ENCODE data around the gene PAPOLB.
"Not testable (repeated sequence)": the region's sequence is repeated elsewhere in the genome, so short reads cannot be mapped to it uniquely, and the experiment has no call there.

The PAPOLB gene

GRCh38 chr7:4861673-4862072 lies at the start of gene PAPOLB:
Gene PAPOLB (minus strand): TSS chr7:4862030. CDS start chr7:4861810, 220 bp downstream.
- DNase-seq, result no peak

DNA sequence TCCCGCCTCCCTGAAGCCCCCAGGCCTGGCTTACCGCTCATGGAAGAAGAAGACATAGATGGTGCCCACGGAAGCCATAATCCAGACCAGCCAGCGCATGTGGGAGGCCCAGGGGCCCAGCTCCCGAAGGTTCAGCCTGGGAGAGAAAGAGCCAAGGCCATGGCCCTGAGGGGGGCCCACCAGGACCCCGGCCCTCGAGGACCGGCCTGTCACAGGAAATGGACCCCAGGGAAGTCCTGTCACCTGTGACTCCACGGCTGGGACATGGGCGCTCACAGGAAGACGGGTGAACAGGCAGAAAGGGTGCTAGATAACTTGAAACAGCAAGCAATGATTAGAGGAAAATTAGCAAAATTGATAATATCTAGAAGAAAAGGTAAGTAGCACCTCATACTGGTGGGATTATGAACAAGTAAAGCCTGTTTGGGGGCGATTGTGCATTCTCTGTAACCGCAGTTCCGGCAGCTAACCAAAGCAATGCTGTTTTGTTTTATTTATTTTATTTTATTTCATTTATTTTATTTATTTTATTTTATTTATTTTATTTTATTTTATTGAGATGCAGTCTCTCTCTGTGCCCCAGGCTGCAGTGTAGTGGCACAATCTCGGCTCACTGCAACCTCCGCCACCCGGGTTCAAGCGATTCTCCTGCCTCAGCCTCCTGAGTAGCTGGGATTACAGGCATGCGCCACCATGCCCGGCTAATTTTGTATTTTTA lies 49.4 kb upstream of the PAPOLB start:
- DNase-seq, result no peak

GRCh38 chr7:4906682-4907081 lies 44.9 kb upstream of the PAPOLB start:
- no peak for DNase-seq

DNA sequence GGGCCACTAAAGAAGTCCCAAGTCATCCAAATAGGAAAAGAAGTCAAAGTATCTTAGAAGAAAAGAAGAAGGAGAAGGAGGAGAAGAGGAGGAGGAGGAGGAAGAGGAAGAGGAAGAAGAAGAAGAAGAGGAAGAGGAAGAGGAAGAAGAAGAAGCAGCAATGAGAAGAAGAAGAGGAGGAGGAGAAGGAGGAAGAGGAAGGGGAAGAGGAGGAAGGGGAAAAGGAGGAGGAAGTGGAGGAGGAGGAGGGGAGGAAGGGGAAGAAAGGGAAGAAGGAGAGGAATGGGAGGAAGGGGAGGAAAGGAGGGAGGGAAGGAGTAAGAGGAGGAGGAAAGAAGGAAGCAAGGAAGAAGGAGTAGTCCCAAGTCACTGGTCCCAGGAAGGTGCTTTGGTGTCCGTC lies 43.3 kb upstream of the PAPOLB start:
- no peak for DNase-seq

GRCh38 chr7:4904346-4904745 lies 42.5 kb upstream of the PAPOLB start:
- DNase-seq, result no peak

GRCh38 chr7:4895766-4896165 lies 33.9 kb upstream of the PAPOLB start:
- DNase-seq, result no peak

GRCh38 chr7:4894482-4894881 lies 32.7 kb upstream of the PAPOLB start:
- no peak for DNase-seq

DNA sequence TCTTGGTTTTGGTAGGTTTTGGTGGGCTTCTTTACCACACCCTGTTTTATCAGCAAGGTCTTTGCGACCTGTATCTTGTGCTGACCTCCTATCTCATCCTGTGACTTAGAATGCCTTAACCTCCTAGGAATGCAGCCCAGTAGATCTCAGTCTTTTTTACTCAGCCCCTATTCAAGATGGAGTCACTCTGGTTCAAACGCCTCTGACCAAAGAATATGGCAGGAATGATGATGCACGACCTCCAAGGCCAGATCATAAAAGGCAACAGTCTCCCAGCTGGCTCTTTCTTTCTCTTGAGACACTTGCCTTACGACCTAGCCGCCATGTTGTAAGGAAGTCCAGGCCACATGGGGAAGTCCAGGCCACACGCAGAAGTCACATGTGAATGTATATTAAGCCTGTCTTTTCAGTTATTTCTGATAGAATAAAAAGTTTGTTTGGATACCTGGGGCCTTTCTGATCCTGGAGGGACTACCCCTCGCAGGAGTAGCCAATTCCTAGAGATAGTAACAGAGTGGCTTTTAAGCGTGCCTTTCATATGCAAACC lies 32.2 kb upstream of the PAPOLB start:
- no peak for DNase-seq

DNA sequence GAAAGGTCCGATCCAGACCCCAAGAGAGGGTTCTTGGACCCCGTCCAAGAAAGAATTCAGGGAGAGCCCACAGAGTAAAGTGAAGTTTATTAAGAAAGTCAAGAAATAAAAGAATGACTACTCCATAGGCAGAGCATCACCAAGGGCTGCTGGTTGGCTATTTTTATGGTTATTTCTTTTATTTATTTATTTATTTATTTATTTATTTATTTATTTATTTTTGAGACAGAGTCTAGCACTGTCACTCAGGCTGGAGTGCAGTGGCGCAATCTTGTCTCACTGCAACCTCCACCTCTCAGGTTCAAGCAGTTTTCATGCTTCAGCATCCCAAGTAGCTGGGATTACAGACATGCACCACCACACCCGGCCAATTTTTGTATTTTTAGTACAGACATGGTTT lies 31.4 kb upstream of the PAPOLB start:
- DNase-seq, result not testable (repeated sequence)

- not testable (repeated sequence) for DNase-seq
These were observed 29.7 kb upstream of the PAPOLB start for GRCh38 chr7:4891522-4891921.

- DNase-seq, result no peak
These were observed 27.9 kb upstream of the PAPOLB start for GRCh38 chr7:4889682-4890081.

DNA sequence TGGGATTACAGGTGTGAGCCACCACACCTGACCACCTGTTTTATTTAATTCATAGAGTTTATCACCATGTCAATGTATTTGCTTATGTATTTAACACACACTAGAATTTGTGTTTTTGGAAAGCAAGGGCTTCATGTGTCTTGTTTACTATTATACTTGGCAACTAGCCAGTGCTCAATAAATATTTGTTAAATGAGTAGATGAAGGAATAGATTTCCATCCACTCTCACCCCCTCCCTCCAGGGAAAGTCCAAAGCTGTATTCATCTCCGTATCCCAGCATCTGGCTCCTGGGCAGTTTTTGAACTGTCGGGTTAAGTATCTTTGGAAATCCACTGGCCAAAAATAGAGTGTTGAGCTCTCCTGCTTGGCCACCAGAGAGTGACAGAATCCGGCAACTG lies 26.3 kb upstream of the PAPOLB start:
- DNase-seq, result no peak

DNA sequence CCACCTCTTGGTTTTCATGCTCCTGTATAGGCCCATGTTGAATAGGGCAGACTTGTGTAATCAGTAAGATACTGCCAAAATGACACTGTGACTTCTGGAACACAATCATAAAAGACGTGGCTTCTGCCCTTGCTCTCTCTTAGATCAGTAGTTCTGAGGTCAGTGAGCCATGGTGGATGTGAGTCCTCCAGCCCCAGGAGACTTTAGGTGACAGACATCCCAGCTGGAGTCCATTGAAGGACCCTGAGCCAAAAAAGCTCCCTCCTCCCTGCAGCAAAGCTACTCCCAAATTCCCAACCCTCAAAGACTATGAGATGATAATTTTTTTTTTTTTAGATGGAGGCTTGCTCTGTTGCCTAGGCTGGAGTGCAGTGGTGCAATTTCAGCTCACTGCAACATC lies 24.8 kb upstream of the PAPOLB start:
- no peak for DNase-seq

DNA sequence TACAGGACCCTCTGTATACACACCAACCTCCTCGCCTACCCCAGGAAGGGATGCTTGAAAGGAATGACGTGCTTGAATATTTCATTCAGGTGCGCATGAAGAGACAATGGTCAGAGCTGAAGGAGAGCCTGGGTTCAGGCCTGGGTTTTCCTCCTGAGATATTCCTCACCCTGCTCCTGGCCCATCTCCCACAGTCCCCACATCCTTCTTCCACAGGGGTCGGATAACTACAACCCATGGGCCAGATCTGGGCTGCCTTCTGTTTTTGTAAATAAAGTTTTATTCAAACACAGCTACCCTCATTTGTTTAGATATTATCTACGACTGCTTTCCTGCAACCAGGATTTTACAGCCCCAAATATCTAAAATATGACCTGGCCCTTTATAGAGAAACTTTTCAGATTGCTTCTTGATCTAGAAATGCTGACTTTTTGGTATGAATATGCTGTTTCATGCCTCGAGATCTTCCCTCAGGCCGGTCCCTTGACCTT lies 23.5 kb upstream of the PAPOLB start:
- DNase-seq, result no peak

DNA sequence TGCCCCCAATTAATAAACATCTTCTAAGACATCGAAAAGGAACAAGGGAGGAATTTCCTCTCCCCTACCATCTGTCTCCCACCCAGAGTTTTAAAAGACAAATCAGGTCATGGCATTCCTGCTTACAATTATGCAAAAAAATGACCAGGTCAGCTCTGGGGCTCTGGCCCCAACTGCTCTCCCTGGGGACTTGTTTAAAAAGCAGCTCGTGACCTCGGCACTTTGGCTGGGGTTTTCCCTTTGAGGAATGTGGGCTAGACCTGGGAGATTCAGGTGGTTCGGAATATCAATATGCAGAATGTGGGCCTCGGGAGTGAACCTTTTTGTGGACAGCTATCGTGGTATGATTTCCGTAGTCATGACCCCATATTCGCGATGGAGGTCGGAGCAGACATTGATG lies 22.3 kb upstream of the PAPOLB start:
- DNase-seq, result no peak

DNA sequence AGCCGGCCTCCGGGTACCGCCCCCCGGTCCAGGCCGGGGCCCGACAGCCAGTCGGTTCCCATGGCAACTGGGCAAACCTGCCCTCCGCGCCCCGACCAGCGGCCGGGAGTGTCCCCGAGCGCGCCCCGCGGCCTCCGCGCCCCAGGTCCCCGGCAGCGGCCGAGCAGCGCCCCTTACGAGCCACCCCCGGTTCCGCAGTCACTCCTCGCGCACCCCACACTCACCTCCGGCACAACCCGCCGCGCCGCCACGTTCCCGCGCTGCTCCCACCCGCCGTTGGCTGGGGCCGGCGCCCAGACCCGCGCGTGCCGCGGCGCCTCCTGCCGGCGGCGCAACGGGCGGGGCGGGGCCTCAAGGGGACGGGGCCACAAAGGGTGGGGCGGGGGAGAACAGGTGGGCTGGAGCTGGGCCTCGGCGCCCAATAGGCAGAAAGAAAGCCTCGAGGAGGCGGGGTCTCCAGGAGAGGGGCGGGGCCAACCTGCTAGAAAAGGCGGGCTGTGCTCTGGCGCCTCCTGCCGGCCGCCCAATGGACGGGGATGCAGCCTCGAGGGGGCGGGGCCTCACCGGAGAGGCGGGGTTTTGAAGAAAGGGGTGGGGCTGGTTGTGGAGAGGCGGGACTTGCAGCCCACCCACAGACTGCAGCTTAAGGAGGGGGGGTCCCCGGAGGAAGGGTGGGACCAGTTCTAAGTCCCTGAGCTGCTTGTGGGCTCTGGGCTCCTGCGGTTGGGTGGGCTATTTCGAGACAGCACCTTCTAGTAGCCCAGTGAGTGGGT lies 21.7 kb upstream of the PAPOLB start, which contains the start of gene RADIL:
Gene RADIL (minus strand): TSS at position 345 of the 773 bp plus-strand sequence. CDS start 5,577 bp downstream, outside the sequence.
- peak; percentile 87 for DNase-seq

DNA sequence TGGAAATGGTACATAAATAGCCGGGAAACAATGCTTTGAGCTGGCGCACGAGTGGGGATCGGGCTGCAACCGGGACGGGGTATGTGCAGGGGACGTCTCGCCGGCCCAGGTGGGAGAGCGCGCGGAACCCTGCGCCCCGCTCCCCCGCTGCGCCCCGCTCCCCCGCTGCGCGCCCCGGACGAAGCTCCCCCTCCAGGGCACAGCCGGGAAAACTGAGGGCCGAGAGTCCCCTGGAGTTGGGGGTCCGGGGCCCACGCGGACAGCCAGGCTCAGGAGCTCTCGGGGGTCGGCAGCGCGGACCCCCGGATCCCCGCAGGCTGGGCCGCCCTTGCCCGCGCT lies 21.2 kb upstream of the PAPOLB start:
- DNase-seq, result no peak

- DNase-seq, result no peak
These were observed 20.6 kb upstream of the PAPOLB start for GRCh38 chr7:4882169-4883032.

- DNase-seq, result no peak
These were observed 18.4 kb upstream of the PAPOLB start for GRCh38 chr7:4880218-4880617.

DNA sequence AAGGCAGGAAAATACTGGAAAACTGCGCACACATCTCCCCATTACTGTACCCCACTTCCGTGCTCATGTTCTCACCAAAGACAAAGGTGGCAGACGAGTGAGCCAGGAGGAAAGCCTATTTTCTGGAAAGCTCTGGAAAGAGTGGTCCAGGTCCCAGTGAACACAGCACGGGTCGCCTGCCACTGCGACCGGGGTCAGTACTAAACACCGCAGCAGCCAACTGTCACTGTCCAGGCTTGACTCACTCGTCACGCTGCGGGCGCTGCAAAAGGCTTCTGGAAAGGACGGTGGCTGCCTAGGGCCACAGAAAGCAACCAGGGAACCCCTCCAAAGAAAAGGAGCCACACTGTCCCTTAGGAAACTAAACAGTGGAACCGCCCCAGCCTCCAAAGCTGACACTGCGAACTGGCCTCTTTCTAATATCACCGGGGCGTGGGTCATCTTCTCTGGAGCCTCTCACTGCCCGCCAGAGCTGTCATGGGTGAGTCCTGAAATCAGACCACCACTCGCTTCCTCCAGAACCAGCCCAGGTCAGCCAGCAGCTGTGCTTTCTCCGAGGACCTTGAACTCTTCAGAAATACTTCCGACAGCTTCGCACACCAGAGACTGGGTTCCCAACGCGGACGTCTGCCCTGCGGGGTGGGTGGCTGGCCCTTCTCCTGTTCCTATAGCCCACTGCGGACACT lies 17.7 kb upstream of the PAPOLB start:
- no peak for DNase-seq

DNA sequence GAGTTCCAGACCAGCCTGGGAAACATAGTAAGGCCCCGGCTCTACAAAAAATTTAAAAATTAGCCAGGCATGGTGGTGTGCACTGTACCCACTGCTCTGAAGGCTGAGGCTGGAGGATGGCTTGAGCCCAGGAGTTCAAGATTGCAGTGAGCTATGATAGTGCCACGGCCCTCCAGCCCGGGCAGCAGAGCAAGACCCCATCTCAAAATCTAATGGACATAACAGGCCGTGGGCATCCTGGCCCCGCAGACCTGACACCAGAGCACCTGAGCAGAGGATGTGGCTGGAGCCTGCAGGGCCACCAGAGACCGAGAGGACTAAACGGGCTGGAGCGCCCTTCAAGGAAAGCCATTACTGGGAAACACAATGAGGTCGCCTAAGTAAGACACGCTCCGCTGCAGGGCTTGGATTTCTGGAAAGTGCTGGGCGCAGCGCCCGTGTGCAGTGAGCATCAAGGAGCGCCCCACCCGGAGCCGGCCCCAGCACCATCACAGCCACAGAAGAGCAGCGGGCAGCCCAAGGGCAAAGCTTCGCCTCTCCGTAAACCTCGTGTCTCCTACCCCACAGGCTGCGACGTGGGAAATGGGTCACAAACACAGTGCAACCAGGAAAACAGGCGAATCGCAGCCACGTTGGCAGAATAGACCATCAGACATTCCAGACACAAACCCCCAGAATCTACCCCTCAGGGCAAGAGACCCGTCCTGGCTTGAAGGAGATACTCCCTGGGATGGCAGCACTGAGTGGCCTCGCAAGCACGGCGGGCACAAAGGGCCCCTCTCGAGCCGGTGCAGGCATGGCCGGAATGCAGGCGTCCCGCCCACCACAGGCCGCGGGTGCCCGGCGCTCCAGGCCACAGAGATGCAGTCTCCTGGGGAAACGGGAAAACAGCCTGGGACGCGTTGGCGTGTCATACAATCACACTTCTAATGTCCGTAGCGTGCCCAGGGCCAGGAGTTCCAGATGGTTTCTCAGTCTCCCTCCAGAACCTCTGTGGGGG lies 16.8 kb upstream of the PAPOLB start:
- no peak for DNase-seq
